K562 (cell line): ENCODE data around the gene PIAS3. TPM values are rescaled to one million over a fixed set of nuclear protein-coding genes. Genes with fewer than 3 reads are reported as not detected.

Source experiments
- BCL6 ChIP-seq: fragments of 250-450 bp; sonication (Bioruptor Pico); IDR thresholded peaks from 2 replicates; pipeline ENCODE4 v1.4.0; 2020
- DACH1 ChIP-seq: fragments of 450-650 bp; IDR thresholded peaks from 2 replicates; pipeline ENCODE4 v1.6.1; 2018; ENCODE audit not compliant: partially characterized antibody
- EHMT2 ChIP-seq: fragments of 450-650 bp; IDR thresholded peaks from 2 replicates; pipeline ENCODE4 v1.6.1; 2018; ENCODE audit warnings: antibody characterized with exemption
- FIP1L1 ChIP-seq: fragments of 200-400 bp; formaldehyde crosslinking; IDR thresholded peaks from 2 replicates; pipeline ENCODE4 v1.6.1; 2018; ENCODE audit warnings: mild to moderate bottlenecking, low read depth, low read length; ENCODE audit not compliant: poor library complexity, severe bottlenecking
- FOXM1 ChIP-seq, 2 experiments: fragments of 450-650 bp in 1 of 2; sonication (generic) in 1 of 2; formaldehyde crosslinking in 1 of 2; IDR thresholded peaks; 2 replicates each; pipeline versions ENCODE4 v1.6.1 to v1.9.0; 2017 to 2022; ENCODE audit warnings: low read depth in 2 of 2, mild to moderate bottlenecking in 2 of 2, missing genetic modification reagents in 1 of 2, moderate library complexity in 1 of 2
- FOXO4 ChIP-seq: fragments of 450-650 bp; formaldehyde crosslinking; IDR thresholded peaks from 2 replicates; pipeline ENCODE4 v1.4.0; 2020; ENCODE audit warnings: mild to moderate bottlenecking, moderate library complexity
- HDGF ChIP-seq: fragments of 450-650 bp; IDR thresholded peaks from 2 replicates; pipeline ENCODE4 v1.6.1; 2016
- HIVEP1 ChIP-seq: fragments of 250-450 bp; sonication (Bioruptor Pico); IDR thresholded peaks from 2 replicates; pipeline ENCODE4 v1.4.0; 2020; ENCODE audit warnings: mild to moderate bottlenecking
- NFXL1 ChIP-seq: fragments of 450-650 bp; formaldehyde crosslinking; IDR thresholded peaks from 2 replicates; pipeline ENCODE4 v1.4.0; 2021; ENCODE audit warnings: mild to moderate bottlenecking
- PHB ChIP-seq: fragments of 250-450 bp; sonication (Bioruptor Pico); IDR thresholded peaks from 2 replicates; pipeline ENCODE4 v1.5.0; 2021
- PTRF ChIP-seq: fragments of 450-650 bp; IDR thresholded peaks from 2 replicates; pipeline ENCODE4 v1.6.1; 2016; ENCODE audit warnings: mild to moderate bottlenecking, missing genetic modification characterization, missing compliant biosample characterization
- RAD21 ChIP-seq, 2 experiments: fragments of 250-450 bp in 1 of 2; fragments of 450-650 bp in 1 of 2; sonication (Bioruptor Pico) in 1 of 2; formaldehyde crosslinking in 1 of 2; IDR thresholded peaks in 1 of 2; conservative IDR thresholded peaks in 1 of 2; 2 replicates each; pipeline versions ENCODE4 v1.4.0 to v1.8.0; 2020 to 2022; ENCODE audit warnings: mild to moderate bottlenecking in 2 of 2, moderate library complexity in 1 of 2
- SREBF1 ChIP-seq: fragments of 150-350 bp; IDR thresholded peaks from 2 replicates; pipeline ENCODE4 v1.6.1; 2014; ENCODE audit warnings: antibody characterized with exemption, low read depth, low read length, borderline replicate concordance
- TAF1 ChIP-seq: IDR thresholded peaks from 2 replicates; pipeline ENCODE4 v1.6.1; 2011; ENCODE audit warnings: mild to moderate bottlenecking, low read length, moderate library complexity; ENCODE audit not compliant: insufficient read depth, control insufficient read depth, severe bottlenecking; ENCODE audit errors: extremely low read depth
- ZBTB11 ChIP-seq, 3 experiments: fragments of 200-800 bp in 1 of 3; fragments of 250-450 bp in 1 of 3; fragments of 450-650 bp in 1 of 3; sonication (Bioruptor Pico) in 1 of 3; sonication (Bioruptor generic) in 1 of 3; formaldehyde crosslinking in 1 of 3; IDR thresholded peaks; 2 replicates each; pipeline versions ENCODE4 v1.6.1 to v1.8.0; 2016 to 2022; ENCODE audit warnings: mild to moderate bottlenecking in 2 of 3, missing genetic modification characterization in 2 of 3, missing compliant biosample characterization in 1 of 3, moderate library complexity in 1 of 3
- ZEB2 ChIP-seq: fragments of 450-650 bp; IDR thresholded peaks from 2 replicates; pipeline ENCODE4 v1.6.1; 2016
- ZNF143 ChIP-seq: sonication (generic); formaldehyde crosslinking; IDR thresholded peaks from 2 replicates; pipeline ENCODE4 v1.9.0; 2022; ENCODE audit warnings: mild to moderate bottlenecking, missing genetic modification reagents
- ZNF175 ChIP-seq: fragments of 200-800 bp; sonication (Bioruptor generic); IDR thresholded peaks from 2 replicates; pipeline ENCODE4 v1.6.1; 2016; ENCODE audit warnings: low read depth, mild to moderate bottlenecking, missing genetic modification characterization, missing compliant biosample characterization
- ZNF24 ChIP-seq: fragments of 450-650 bp; IDR thresholded peaks from 2 replicates; pipeline ENCODE4 v1.6.1; 2016
- ZNF584 ChIP-seq: fragments of 200-800 bp; sonication (Bioruptor generic); IDR thresholded peaks from 2 replicates; pipeline ENCODE4 v1.6.1; 2016; ENCODE audit warnings: low read depth, mild to moderate bottlenecking, missing genetic modification characterization, missing compliant biosample characterization
- ZNF696 ChIP-seq: fragments of 250-450 bp; sonication (Bioruptor Pico); conservative IDR thresholded peaks from 2 replicates; pipeline ENCODE4 v1.4.0; 2020; ENCODE audit warnings: mild to moderate bottlenecking, moderate library complexity
- polyA plus RNA-seq, 8 experiments: library from polyadenylated mRNA; depleted of rRNA in 4 of 8; stranded (reverse) in 5 of 8; unstranded in 3 of 8; fragments of >200 nt; fragmentation: Nextera tagmentation in 2 of 8; fragmentation: Illumina TruSeq in 1 of 8; extraction: Ambion mirVana in 2 of 8; extraction: Trizol in 1 of 8; gene quantifications; 2 replicates each; pipeline versions ENCODE4 v1.2.1 to v1.2.3, GENCODE V29; 2011 to 2014; ENCODE audit warnings: inconsistent platforms in 1 of 8, missing spikeins in 1 of 8
- total RNA-seq, 7 experiments: library from RNA; depleted of rRNA in 6 of 7; stranded (reverse); fragments of >200 nt in 6 of 7; fragmentation: Illumina TruSeq in 2 of 7; extraction: Trizol in 2 of 7; gene quantifications; 2 replicates each; pipeline versions ENCODE4 v1.2.1 to v1.2.3, GENCODE V29; 2011 to 2021; ENCODE audit warnings: low replicate concordance in 1 of 7
- TF ChIP-seq, protein P1 (sequence below): fragments of 450-650 bp; formaldehyde crosslinking; IDR thresholded peaks from 2 replicates; pipeline ENCODE4 v1.4.0; 2022; ENCODE audit warnings: missing genetic modification characterization

Gene PIAS3
- total and polyA plus RNA-seq, 9 of the 15 experiments (the other 6 are each of a cell fraction or from before 2014, with no cell fraction given): 1.1 to 25.6 (median 7.9) TPM

GRCh38 chr1:145859491-145860023 is 676 bp upstream of the PIAS3 start (continued):
- no peak for TF ChIP-seq ZBTB11 (CRISPR knock-in tag; IDR thresholded peaks at IDR 0.05)
- no peak for TF ChIP-seq ZEB2
- peak; percentile 59; the same call in 1 of the 2 replicates for TF ChIP-seq ZNF24
- no peak for TF ChIP-seq ZNF175
- TF ChIP-seq SREBF1: no peak
- no peak for TF ChIP-seq TAF1
- TF ChIP-seq HDGF: no peak
- TF ChIP-seq ZNF696 (CRISPR knock-in tag): no peak
- TF ChIP-seq ZNF143 (CRISPR knock-in tag): no peak
- no peak for TF ChIP-seq PHB (CRISPR knock-in tag)
- TF ChIP-seq FOXM1 (IDR thresholded peaks at IDR 0.05; ENCODE audit: low read depth): no peak
- no peak; the same call in 1 of the 2 replicates for TF ChIP-seq FOXM1 (CRISPR knock-in tag; IDR thresholded peaks at IDR 0.05; ENCODE audit: low read depth)
- no peak for TF ChIP-seq BCL6 (CRISPR knock-in tag)
- TF ChIP-seq, protein P1, sequence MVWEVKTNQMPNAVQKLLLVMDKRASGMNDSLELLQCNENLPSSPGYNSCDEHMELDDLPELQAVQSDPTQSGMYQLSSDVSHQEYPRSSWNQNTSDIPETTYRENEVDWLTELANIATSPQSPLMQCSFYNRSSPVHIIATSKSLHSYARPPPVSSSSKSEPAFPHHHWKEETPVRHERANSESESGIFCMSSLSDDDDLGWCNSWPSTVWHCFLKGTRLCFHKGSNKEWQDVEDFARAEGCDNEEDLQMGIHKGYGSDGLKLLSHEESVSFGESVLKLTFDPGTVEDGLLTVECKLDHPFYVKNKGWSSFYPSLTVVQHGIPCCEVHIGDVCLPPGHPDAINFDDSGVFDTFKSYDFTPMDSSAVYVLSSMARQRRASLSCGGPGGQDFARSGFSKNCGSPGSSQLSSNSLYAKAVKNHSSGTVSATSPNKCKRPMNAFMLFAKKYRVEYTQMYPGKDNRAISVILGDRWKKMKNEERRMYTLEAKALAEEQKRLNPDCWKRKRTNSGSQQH (CRISPR knock-in tag): no peak
- TF ChIP-seq DACH1: no peak
- no peak for TF ChIP-seq EHMT2
- TF ChIP-seq FOXO4 (CRISPR knock-in tag): no peak
- TF ChIP-seq ZNF584: no peak
- no peak for TF ChIP-seq HIVEP1 (CRISPR knock-in tag)
- TF ChIP-seq RAD21 (CRISPR knock-in tag; conservative IDR thresholded peaks at IDR 0.05 in 1 of 2, IDR thresholded peaks at IDR 0.05 in 1 of 2): no peak
- no peak for TF ChIP-seq FIP1L1
- no peak for TF ChIP-seq NFXL1 (CRISPR knock-in tag)
- TF ChIP-seq PTRF (tag): no peak
